Esophagus squamous epithelium (tissue), 4 donors: ENCODE measurements around the gene SLC5A3.

Experiments
- POLR2A ChIP-seq, 4 donors: fragments of 450-650 bp; IDR thresholded peaks; one replicate each; pipeline ENCODE4 v1.6.1; 2017; ENCODE audit warnings: antibody characterized with exemption in 4 of 4, mild to moderate bottlenecking in 4 of 4, moderate library complexity in 3 of 4
- TF ChIP-seq, protein P1 (sequence below), 6 experiments: fragments of 450-650 bp in 4 of 6; fragments of 200-600 bp in 2 of 6; sonication (generic) in 2 of 6; IDR thresholded peaks; one replicate each; pipeline ENCODE4 v1.5.1; 2016 to 2019; ENCODE audit warnings: antibody characterized with exemption in 6 of 6, mild to moderate bottlenecking in 4 of 6, moderate library complexity in 4 of 6

DNA sequence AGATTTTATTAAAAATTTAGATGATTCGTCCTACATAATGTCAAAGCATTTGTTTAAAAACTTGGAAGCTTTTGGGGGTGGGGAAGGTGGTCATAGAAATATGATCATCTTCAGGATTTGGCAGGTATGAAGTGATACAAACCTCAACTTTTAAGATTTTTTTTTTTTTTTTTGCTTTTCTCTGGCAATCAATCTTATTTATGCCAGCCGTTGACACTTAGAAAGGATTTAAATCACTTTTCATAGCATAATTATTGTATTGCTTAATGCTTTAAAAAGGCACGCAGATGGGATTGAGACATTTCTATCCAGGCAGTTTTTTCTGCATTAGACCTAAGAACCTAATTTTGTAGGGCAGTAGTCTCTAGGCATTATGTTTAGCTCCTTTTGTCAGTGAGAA is 19.7 kb downstream of the SLC5A3 start:
- TF ChIP-seq, protein P1, sequence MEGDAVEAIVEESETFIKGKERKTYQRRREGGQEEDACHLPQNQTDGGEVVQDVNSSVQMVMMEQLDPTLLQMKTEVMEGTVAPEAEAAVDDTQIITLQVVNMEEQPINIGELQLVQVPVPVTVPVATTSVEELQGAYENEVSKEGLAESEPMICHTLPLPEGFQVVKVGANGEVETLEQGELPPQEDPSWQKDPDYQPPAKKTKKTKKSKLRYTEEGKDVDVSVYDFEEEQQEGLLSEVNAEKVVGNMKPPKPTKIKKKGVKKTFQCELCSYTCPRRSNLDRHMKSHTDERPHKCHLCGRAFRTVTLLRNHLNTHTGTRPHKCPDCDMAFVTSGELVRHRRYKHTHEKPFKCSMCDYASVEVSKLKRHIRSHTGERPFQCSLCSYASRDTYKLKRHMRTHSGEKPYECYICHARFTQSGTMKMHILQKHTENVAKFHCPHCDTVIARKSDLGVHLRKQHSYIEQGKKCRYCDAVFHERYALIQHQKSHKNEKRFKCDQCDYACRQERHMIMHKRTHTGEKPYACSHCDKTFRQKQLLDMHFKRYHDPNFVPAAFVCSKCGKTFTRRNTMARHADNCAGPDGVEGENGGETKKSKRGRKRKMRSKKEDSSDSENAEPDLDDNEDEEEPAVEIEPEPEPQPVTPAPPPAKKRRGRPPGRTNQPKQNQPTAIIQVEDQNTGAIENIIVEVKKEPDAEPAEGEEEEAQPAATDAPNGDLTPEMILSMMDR (IDR thresholded peaks at IDR 0.05): no peak
- TF ChIP-seq POLR2A (IDR thresholded peaks at IDR 0.05): no peak
